Tibial nerve (tissue), 4 donors: ENCODE measurements around the gene REX1BD.

Experiments
- CTCF ChIP-seq, 5 experiments: fragments of 200-600 bp in 3 of 5; fragments of 450-650 bp in 2 of 5; sonication (generic) in 3 of 5; IDR thresholded peaks; one replicate each; pipeline ENCODE4 v1.5.1; 2016 to 2019; ENCODE audit warnings: antibody characterized with exemption in 5 of 5, mild to moderate bottlenecking in 3 of 5, moderate library complexity in 2 of 5
- EP300 ChIP-seq, 2 donors: sonication (generic); formaldehyde crosslinking; IDR thresholded peaks; one replicate each; pipeline ENCODE4 v1.6.1; 2017; ENCODE audit warnings: antibody characterized with exemption in 2 of 2, mild to moderate bottlenecking in 1 of 2
- POLR2A ChIP-seq, 2 donors: fragments of 450-650 bp; IDR thresholded peaks; one replicate each; pipeline ENCODE4 v1.6.1; 2017; ENCODE audit warnings: antibody characterized with exemption in 2 of 2, mild to moderate bottlenecking in 2 of 2, moderate library complexity in 2 of 2

- TF ChIP-seq CTCF (IDR thresholded peaks at IDR 0.05) = no peak
- no peak for TF ChIP-seq EP300 (IDR thresholded peaks at IDR 0.05)
- no peak for TF ChIP-seq POLR2A (IDR thresholded peaks at IDR 0.05)
These were observed 46.3 kb upstream of the REX1BD start for GRCh38 chr19:18541992-18542940.
